Spleen (tissue), 7 donors: ENCODE results near the gene DDR2.

Experiments used
- POLR2A ChIP-seq, 3 donors: fragments of 450-650 bp; IDR thresholded peaks; one replicate each; pipeline ENCODE4 v1.5.1; 2017; ENCODE audit warnings: antibody characterized with exemption in 3 of 3, mild to moderate bottlenecking in 1 of 3
- POLR2AphosphoS5 ChIP-seq, 3 donors: sonication (generic); formaldehyde crosslinking; IDR thresholded peaks; one replicate each; pipeline ENCODE4 v1.5.1; 2017; ENCODE audit warnings: antibody characterized with exemption in 3 of 3
- TF ChIP-seq, protein P1 (sequence below), 11 experiments: fragments of 200-600 bp in 7 of 11; fragments of 450-650 bp in 4 of 11; sonication (generic) in 4 of 11; IDR thresholded peaks in 8 of 11; conservative IDR thresholded peaks in 3 of 11; 1 replicate in 7 of 11; 2 replicates in 4 of 11; pipeline versions ENCODE4 v1.4.0 to v1.8.0; 2016 to 2021; ENCODE audit warnings: antibody characterized with exemption in 11 of 11, inconsistent platforms in 4 of 11, mild to moderate bottlenecking in 1 of 11
- donor health status: DM: no; HTN: no; CAD: no; lungs with moderate emphysema.
- donor health status: DM: no; HTN: no; CAD: no.
- donor health status: DM: no; HTN: no; CAD: no.

DNA sequence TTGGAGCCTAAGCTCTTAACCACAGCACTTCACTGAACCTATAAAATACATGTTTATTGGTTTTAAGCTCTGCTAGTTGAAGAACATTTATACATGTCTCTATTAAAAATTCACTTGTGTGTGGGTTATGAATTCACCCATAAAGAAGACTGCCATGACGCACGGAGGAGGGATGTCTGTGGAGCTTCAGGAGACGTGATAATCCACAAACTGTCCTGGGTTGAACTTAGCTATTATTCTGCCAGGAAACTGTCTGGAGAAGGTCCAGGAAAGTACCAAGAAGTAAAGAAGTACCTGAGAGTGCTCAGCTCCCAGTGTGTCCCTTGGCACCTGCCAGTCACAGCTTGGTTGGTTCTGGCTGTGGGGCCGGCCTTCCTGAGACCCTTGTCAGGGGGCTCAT is 56.3 kb downstream of the DDR2 start:
- TF ChIP-seq, protein P1, sequence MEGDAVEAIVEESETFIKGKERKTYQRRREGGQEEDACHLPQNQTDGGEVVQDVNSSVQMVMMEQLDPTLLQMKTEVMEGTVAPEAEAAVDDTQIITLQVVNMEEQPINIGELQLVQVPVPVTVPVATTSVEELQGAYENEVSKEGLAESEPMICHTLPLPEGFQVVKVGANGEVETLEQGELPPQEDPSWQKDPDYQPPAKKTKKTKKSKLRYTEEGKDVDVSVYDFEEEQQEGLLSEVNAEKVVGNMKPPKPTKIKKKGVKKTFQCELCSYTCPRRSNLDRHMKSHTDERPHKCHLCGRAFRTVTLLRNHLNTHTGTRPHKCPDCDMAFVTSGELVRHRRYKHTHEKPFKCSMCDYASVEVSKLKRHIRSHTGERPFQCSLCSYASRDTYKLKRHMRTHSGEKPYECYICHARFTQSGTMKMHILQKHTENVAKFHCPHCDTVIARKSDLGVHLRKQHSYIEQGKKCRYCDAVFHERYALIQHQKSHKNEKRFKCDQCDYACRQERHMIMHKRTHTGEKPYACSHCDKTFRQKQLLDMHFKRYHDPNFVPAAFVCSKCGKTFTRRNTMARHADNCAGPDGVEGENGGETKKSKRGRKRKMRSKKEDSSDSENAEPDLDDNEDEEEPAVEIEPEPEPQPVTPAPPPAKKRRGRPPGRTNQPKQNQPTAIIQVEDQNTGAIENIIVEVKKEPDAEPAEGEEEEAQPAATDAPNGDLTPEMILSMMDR (IDR thresholded peaks at IDR 0.05 in 8 of 11, conservative IDR thresholded peaks at IDR 0.05 in 3 of 11): no peak
- no peak for TF ChIP-seq POLR2A (IDR thresholded peaks at IDR 0.05)
- TF ChIP-seq POLR2AphosphoS5 (IDR thresholded peaks at IDR 0.05): no peak
